GM21360 (cell line): Measurements from ENCODE around the gene CCL27.

Source experiments
- ATAC-seq: cut with Tn5 transposase; IDR thresholded peaks from one replicate; pipeline ENCODE4 v1.9.1; 2021; ENCODE audit warnings: mild to moderate bottlenecking, moderate library complexity; ENCODE audit not compliant: unreplicated experiment

Gene CCL27, protein sequence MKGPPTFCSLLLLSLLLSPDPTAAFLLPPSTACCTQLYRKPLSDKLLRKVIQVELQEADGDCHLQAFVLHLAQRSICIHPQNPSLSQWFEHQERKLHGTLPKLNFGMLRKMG

DNA sequence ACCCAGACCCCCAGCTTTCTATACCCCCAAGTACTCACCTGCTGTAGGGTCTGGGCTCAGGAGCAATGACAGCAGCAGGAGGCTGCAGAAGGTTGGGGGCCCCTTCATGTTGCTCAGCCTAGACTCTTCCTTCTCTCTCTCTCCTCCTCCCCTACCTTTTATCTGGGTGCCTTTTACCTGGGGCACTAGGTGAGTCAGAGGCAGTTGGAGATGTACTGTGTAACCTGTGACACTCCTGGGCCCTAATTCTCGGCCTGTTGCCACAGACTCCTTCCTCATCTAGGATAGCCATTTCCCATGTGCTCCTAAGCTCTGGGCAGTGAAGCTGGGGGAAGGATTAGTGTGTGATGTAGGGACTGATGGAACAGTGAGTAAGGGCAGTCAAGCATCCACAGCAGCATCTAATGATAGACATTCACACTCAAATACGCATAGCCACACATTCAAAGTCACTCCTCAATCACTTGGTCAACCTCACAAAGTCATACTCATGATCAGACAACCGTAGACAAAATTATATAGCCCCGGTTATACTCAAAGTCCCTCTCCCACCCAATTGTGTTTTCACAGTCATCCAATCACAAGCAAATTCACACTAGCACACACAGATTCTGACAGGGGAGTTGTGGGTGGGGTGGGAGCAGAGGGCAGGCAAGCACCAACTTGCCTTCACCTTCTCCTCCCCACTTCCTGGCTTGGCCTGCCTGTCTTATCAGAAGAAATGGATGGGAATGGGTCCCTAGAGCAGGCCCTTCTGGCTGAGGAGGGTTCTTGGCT is at the start of gene CCL27:
Gene CCL27, minus strand, starts transcription at position 132 of the 777 bp plus-strand sequence. Its CDS starts 24 bp downstream, at position 108.
- ATAC-seq, result no peak

GRCh38 chr9:34712140-34712539 is 49.7 kb upstream of the CCL27 start:
- ATAC-seq, result no peak

- ATAC-seq, result no peak
Observed at GRCh38 chr9:34710023-34710422, 47.6 kb upstream of the CCL27 start, which contains the start of gene CCL21. TSS of gene CCL21 (minus strand) at chr9:34710136. CDS start at chr9:34710066, 70 bp downstream.

- ATAC-seq, result no peak
Observed at GRCh38 chr9:34709196-34709978, 46.9 kb upstream of the CCL27 start.

DNA sequence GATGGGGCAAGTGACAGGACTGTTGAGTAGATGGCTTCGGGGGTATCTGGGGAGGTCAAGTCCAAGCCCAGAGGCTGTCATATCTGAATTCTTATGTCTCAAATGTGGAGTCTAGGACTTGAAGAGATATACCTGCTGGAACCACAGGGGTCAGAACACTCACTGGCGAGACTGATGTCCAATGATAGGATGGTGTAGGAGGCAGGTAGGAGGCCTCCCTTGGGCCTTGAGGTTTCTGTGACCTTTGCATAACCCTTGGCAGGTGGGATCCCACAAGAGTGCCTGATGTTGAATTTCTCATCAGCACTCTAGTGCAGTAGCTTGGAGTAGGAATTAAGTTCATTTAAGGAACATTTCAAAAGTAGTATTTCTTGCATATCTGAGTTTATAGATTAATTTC is 44.7 kb upstream of the CCL27 start:
- no peak for ATAC-seq

GRCh38 chr9:34701769-34702736 is 39.6 kb upstream of the CCL27 start:
- peak; percentile 64 for ATAC-seq

- peak; percentile 49 for ATAC-seq
Observed at GRCh38 chr9:34701023-34701768, 38.7 kb upstream of the CCL27 start.

DNA sequence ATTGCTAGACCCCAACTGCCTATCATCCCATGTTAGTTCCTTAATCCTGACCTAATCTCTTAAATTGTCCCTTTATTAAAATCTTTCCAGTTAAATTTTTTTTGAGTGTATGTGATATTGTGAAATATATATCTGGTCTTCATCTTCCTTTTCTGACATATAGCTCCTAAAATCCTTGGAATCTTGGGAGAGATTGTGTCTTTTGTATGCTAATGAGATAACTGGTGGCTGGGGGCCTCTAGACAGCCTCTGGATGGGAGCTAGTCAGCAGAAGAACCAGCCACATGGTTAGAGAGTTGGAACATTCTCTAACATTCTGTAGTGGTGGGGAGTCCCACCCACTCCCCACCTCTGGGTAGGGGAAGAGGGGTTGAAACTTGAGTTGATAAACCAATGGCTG is 32.4 kb upstream of the CCL27 start:
- ATAC-seq, result no peak

DNA sequence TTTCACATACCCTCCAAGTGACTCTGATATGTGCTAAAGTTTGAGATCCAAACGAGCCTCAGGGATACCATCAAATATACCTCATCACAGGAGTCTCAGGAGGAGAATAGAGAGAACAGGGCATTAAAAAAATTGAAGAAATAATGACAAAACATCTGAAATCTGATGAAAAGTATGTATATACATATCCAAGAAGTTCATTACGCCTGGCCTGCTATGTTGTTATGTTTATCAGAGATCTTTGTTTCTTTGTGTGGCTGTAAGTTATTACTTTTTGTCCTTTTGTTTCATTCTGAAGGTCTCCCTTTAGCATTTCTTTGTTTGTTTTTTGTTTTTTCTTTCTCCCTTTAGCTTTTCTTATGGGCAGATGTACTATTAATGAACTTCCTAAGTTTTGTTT is 31.1 kb upstream of the CCL27 start:
- no peak for ATAC-seq

DNA sequence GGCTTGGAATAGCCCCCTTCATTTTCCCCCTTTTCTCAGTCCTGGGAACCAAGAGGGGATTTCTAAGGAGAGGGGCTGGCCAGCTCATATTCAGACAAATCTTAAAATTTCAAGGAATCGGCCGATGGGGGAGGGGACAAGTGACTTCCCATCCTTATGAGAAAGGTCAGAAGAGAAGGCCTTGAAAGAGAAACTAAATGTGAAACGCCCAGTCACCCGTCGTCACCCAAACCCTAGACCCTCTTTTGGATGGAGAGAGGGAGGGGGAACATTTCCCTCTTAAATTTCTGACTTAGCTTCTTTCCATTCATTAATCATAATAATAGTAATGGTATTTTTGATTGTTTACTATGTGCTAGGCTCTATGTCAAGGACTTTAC is 29.5 kb upstream of the CCL27 start:
- no peak for ATAC-seq

- ATAC-seq, result no peak
Observed at GRCh38 chr9:34690983-34691935, 28.8 kb upstream of the CCL27 start, which contains the start of gene CCL19. TSS of gene CCL19 (minus strand) at chr9:34691276. CDS start at chr9:34691139, 137 bp downstream.

DNA sequence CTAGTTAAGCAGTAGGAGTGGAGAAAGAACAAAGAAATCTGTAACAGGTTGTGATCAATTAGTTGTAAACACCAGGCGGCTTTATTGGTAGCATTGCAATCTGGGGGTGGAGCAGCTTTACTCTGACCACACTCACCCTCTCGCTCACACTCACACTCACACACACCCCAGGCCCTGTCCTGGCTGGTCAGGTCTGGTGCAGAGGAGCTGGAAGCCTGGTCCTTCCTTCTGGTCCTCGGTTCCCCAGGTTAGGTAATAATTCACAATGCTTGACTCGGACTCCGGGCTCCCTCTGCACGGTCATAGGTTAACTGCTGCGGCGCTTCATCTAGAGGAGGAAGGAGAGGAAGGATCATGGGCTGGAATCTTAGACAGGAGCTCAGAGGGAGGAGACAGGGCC is 27.1 kb upstream of the CCL27 start:
- no peak for ATAC-seq

GRCh38 chr9:34689116-34689470 is 26.6 kb upstream of the CCL27 start:
- no peak for ATAC-seq

DNA sequence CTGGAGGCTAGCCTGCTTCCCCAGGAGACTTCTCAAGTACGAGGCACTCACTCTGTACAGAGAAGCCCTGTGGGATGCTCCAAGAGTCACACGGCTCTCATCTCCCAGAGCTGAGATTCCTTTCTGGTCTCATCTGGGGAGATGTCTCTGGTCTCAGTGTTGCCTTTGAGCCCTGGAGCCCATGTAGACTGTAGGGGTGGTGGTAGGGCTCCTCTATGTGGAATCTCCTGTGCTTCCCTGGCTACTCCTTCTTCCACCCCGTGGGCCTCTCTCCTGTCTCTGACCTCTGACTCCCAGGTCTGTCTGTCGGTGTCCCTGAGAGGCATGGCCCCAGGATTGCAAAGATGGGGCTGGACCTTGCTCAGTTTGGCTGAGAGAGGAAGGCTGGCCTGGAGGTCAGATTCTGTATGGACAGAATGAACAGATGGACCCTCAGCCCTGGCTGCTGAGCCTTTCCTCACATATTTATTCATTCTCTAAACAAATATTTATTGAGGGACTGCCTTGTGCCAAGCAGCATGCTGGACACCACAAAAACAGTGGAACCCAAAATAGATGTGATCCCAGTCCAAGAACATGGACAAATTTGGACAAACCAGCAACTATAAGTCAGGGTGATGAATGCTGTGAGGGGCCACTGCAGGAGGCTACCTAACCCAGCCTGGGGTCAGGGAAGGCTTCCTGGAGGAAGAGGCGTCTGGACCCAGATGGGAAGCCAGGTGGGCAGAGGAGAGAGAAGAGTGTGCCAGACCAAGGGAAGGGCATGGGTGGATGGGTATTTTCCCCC is 26.1 kb upstream of the CCL27 start:
- no peak for ATAC-seq

DNA sequence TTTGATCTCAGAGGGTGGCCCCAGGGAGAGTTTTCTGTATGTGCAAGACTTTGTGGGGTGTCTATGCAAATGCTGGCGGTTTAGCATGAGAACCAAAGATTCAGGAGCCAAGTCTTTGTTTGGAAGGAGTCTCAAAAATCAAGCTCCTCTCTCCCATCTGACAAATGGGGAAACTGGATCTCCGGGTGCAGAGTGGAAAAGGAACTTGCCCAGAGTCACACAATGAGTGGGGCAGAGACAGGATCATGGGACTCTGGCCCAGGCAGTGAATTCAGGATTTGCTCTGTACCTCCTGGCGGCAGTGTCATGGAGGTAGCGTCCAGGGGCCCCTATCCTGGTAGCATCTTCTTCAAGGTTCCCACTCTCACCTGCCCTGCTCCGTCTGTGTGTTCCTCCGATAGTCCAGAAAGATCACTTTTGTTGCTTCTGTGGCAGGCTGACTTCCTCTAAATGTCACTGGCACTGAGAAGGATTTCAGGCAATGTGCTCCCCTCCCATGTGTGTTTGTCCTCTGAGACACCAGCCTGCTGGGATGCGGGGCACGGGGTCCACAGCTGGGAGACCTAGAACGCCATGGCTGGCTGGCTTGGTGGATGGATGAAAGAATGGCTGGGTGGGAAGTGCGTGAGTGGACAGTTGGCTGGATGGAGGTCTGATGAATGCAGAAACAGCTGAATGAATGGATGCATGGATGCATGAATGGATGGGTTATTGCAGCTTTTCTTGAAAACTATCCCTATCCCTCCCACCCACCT is 25.0 kb upstream of the CCL27 start:
- no peak for ATAC-seq

DNA sequence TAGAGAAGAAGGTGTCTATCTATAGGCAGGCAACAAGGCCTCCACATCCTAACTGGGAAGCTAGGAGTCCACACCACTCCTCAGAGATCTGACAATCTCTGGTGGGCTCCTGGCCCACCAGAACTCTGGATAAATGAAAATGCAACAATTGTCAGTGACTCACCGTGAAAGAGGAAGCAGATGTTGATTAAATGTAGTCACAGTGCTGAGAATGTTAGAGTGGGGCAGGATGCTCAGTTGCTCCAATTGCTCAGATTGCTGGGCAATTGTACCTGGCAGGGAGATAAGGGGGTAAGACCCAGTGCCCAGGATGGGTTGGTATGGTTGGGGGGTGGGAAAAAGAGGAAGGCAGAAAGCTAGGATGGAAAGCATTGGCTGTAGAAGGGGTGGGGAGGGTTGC is 24.3 kb upstream of the CCL27 start:
- ATAC-seq, result no peak

DNA sequence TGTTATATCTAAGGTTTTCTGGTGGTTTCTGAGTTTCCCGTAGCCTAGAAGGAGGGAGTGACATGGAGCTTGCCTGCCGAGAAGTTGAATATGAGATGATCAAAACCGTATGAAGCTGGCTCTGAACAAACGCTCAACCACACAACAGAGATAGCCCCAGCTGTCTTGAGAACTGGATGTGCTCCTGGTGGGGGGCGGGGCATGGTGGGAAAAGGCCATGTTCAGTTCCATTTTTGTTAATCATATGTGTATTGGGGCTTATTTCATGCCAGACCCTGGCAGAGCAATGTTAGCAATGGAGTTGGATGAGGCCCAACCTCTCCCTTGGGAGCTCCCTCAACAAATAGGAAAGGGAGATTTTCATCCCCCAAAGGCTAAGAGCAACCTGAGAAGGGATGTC is 23.8 kb upstream of the CCL27 start:
- no peak for ATAC-seq
